B cell (primary cell): ENCODE results near the gene SCART1.
"Not testable (repeated sequence)": the region's sequence is repeated elsewhere in the genome, so short reads cannot be mapped to it uniquely, and the experiment has no call there.

Experiments
- EZH2 ChIP-seq: IDR thresholded peaks from 2 replicates; pipeline ENCODE4 v1.6.1; 2012; ENCODE audit warnings: borderline replicate concordance, low read depth, mild to moderate bottlenecking, moderate library complexity, low read length; ENCODE audit not compliant: insufficient read depth, poor library complexity, severe bottlenecking
- TF ChIP-seq, protein P1 (sequence below): fragments of 200-600 bp; IDR thresholded peaks from one replicate; pipeline ENCODE4 v1.8.0; 2022; ENCODE audit warnings: antibody characterized with exemption, mild to moderate bottlenecking

DNA sequence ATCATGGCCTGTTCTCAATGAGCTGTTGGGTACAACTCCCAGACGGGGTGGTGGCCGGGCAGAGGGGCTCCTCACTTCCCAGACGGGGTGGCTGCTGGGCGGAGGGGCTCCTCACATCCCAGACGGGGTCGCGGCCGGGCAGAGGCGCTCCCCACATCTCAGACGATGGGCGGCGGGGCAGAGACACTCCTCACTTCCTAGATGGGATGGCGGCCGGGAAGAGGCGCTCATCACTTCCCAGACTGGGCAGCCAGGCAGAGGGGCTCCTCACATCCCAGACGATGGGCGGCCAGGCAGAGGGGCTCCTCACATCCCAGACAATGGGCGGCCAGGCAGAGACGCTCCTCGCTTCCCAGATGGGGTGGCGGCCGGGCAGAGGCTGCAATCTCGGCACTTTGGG lies 39.3 kb upstream of the SCART1 start:
- TF ChIP-seq, protein P1, sequence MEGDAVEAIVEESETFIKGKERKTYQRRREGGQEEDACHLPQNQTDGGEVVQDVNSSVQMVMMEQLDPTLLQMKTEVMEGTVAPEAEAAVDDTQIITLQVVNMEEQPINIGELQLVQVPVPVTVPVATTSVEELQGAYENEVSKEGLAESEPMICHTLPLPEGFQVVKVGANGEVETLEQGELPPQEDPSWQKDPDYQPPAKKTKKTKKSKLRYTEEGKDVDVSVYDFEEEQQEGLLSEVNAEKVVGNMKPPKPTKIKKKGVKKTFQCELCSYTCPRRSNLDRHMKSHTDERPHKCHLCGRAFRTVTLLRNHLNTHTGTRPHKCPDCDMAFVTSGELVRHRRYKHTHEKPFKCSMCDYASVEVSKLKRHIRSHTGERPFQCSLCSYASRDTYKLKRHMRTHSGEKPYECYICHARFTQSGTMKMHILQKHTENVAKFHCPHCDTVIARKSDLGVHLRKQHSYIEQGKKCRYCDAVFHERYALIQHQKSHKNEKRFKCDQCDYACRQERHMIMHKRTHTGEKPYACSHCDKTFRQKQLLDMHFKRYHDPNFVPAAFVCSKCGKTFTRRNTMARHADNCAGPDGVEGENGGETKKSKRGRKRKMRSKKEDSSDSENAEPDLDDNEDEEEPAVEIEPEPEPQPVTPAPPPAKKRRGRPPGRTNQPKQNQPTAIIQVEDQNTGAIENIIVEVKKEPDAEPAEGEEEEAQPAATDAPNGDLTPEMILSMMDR: not testable (repeated sequence)
- TF ChIP-seq EZH2: not testable (repeated sequence)
